OCI-LY3 (cell line): ENCODE data around the gene STARD9.

ENCODE experiments used
- CTCF ChIP-seq: fragments of 200-600, 300-600 bp; sonication (generic); IDR thresholded peaks from 2 replicates; pipeline ENCODE4 v1.5.1; 2014; ENCODE audit warnings: antibody characterized with exemption, low read length, low read depth
- EZH2phosphoT487 ChIP-seq: fragments of 200-600 bp; shearing (Covaris generic); IDR thresholded peaks from 2 replicates; pipeline ENCODE4 v1.6.1; 2018; ENCODE audit warnings: antibody characterized with exemption, mixed run types, low read depth

GRCh38 chr15:42628761-42629160 lies 53.4 kb downstream of the STARD9 start:
- TF ChIP-seq CTCF = no peak
- TF ChIP-seq EZH2phosphoT487 = no peak
